GM19438 (cell line): ENCODE results near the gene PARD3B.

Experiments
- ATAC-seq: cut with Tn5 transposase; IDR thresholded peaks from one replicate; pipeline ENCODE4 v1.9.1; 2021; ENCODE audit warnings: low read depth; ENCODE audit not compliant: unreplicated experiment

The PARD3B gene

DNA sequence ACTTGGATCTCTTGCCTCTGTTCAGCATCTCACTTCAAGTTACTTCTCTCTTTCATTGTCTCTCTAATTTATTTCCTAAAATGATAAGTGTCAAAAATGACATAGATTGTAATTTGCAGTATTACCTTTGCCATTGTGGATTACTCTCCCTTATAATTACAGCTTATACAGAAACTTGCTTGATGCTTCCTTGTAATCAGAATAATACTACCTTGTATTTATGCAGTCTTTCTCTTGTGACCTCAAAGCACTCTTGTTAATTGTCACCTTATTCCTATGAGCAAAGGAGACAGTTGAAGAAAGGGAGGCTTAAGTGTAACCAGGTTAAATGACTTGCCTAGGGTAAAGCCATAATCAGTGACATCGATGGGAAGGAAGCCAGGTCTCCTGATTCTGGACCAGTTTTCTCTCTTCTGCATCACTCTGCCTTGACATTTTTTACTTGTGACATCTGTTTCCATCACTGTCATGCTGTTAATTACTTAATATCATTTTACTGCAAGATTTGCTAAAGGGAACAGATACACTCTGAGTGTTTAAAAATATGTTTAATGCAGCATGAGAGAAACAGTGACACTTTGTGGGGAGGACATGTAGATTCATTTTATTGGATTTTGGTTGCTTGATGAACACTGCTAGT, 388.6 kb downstream of the PARD3B start:
- ATAC-seq = no peak

DNA sequence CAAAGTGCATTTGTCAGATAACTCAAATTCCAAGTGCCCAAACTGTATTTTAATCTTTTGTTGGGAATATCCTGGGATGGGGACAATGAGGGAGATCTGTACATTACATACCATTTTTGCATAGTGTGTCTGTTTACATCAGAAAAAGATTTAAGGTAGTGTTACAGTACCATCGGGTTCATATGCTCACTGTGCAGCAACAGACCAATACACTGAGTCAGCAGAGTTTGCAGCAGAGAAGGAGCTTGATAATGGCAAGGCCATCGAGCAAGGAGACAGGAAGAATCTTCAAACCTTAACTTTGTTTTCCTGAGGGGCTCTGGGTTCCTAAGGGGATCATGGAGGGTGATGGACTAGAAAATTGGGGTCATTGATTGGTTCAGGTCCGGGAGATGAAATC, 399.7 kb downstream of the PARD3B start:
- no peak for ATAC-seq

DNA sequence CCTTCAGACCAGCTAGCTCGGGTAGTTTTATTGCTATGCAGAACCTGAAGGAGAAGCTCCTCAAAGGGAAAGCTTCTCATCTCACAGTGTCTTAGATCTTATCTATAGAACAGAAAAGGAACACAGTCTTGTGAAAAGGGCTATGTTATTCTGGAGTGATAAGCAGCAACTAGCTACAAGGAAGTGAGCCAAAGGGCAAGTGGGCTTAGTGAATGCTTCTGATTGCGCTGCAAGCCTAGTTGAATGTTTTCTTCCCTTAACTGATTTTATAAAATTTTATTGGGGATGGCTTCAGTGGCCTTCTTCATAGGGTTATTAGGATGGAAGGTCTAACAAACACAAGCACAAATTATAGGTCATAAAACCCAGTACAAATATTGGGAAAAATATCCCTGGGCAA, 400.1 kb downstream of the PARD3B start:
- no peak for ATAC-seq

DNA sequence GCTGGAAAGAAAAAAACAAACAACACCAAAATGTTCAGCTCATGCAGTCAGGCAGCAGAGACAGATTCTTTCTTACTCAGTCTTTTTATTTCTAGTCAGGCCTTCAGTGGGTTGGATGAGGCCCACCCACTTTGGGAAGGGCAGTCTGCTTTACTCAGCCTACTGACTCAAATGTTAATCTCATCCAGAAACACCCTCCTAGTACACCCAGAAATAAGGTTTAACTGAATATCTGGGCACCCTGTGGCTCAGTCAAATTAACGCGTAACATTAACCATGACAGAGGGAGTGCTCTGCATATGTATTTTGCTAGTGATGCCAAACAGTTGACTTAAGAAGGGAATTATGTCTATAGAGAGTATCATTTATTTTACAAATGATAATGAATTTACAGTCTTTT, 401.6 kb downstream of the PARD3B start:
- ATAC-seq = no peak

DNA sequence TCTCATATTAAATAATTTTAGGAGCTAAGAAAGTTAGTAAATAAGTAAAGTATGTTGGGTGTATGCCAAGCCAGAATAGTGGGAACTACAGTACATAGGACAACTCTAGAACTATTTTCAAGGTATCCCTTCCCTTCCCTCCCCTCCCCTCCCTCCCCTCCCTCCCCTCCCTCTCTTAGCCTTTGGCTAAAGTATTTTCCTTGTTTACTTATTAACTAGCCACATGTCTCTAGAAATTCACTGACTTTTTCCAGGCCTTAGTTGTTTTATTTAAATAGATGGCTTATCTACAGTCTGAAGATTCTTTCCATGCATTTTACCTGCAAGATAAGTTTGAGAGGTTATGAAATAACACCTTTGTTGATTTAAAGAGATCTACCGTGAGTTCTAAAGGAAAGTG, 402.1 kb downstream of the PARD3B start:
- ATAC-seq = no peak

DNA sequence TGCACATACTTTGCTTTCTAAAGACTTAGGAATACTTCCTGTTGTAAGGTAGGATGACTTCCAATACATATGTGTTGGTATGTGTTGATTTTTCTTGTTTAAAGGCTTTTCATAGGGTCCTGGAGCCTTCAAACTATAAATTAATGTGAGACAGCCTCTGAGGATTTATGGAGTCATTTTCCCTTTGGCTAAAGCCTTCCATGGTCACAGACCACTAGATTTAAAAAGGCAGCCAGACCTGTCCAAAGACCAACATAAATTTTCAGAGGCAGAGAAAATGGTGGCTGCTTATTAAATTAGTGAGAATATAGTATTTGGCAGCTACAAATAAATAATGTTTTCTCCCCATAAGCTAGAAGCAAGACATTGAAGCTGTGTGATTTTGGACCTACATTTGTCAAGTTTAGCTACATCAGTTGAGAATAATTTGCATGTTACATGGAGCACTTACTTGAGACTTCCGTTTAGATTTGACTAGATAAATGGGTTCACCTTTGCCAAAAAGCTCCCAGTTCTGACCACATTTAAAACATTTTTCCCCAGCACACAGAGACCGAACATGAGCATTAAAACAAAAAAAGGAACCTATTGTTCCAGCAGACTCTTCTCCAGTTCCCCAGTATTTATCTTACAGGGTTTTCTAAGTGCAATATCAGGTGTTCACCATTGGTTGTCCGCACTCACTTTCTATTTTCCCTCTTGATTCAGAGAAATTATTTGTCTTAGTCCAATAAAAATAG, 402.9 kb downstream of the PARD3B start:
- ATAC-seq = no peak

DNA sequence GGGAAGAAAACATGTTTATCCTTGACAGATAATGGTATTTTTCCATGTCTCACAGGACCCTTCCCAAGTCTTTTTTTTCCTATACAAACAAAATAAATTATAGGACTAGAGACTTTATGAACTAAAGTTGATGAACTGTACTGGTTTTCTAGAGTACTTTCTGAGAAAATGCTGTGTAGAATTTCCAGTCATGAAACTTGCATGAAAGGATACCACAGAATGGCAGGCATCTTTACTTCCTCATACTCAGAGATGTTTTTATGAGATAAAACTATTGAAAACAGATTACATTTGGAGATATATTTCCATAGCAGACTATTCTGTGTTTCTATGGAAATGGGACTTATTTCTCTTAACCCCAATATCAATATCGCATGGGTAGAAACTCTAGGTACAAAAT, 403.5 kb downstream of the PARD3B start:
- ATAC-seq = no peak

DNA sequence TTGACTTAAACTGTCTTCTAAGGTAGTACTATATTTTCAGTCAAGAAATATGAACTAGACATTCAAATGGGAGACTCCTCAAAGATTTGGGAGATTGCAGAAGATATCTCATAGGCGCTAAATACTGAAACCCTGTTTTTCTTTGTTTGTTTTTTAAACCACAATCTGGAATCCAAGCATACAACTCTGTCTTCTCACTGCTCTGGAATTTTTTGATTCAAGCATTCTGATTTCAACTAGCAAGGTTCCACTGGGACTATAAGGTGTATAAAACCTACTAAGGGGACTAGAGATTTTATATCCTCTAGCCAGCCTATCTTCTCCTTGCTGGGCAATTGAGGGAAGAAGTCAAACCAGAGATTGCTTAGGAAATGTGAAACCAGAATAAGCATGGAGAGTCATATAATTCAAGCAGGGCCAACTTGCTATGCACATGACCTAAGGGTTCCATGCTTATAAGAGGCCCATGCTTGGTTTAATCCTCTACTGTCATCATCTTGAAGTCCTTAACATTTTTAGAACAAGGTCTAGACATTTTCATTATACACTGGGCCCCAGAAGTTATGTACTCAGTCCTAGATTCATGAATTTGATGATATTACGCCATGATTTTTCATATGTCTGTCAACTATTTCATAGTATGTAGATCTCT, 405.5 kb downstream of the PARD3B start:
- ATAC-seq = no peak

DNA sequence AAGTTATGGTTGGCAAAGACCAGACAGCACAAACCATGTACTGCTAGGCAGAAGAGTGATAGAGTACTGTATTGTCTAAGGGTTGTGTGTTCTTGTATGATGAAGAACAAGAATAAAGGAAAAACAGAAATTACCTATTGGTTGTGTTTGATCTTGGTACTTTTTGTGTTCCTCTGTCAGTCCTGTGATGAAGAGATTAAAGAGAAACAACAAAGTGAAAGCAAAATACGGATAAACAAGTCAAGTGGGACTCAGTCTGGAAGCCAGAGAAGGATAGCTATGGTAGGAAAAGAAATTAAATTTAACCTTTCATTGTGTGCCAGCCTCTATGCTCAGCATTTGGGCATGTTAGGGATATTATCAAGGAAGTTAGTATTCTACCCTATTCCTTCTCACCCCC, 413.1 kb downstream of the PARD3B start:
- no peak for ATAC-seq

DNA sequence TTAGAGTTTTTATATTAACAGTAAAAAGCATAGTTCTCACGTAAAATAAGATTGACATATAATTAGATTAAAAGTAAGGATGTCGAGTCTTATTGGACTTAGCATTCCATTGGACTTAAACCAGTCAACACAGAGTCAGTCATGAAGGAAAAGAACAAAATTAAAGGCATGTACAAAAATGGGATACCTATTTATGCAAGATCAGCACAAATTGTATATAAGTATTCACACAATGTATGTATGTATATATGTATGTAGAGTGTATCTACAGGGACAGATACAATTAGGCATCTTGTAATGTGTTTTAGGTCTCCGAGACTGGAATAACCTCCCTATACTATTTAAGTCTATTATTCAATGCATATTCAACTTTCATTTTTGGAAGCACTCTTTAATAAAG, 419.1 kb downstream of the PARD3B start:
- ATAC-seq = no peak

DNA sequence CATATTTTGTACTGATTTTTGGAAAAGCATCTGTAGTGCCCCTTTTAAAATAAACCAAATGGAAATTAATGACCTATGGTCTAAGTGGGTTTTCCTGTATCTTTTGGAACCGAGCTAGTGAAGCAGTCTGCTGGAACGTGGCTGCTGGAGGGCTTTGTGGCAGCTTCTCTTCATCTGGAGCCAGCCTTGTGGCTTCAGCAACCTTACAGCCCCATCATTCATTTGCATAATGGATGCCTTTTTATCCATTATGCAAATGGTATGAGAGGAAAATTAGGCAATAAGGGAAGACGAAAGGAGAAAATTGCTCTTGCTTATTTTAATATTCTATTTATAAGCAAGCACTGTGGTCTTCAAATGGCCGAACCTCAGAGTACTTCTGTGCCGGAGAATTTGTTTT, 421.0 kb downstream of the PARD3B start:
- no peak for ATAC-seq

DNA sequence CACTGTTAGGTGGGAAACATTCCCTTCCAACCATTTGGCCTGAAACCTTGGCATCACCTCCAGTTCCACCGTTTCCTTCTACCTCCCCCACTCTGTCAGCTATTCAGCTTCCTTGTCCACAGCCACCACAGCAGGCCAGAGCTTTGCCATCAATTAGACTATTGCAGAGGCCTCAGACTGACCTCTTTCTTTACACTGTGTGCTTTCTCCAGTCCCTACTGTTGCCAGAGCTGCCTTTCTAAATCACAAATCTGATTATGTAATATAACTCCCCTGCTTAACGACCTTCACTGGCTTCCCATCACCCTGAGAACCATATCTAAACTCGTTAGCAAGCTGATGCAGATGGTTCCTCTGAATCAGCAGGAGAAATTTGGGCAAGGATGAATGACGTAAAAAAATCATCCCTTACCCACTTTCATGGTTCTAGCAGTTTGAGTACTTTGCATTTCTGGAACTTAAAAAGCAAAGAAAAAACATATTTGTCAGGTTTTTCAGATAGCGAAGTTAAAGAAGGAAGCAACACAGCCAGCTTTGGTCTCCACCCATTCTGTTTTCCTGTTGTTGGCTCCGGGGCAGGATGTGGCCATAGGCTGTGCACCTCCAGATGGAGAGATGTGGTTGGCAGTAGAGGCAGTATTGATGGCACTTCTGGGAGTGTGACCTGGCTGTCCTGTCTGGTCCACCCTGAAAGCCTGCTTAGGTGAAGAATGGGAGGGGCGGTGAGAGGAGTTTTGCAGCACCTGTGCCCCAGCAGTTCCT, 422.1 kb downstream of the PARD3B start:
- no peak for ATAC-seq

DNA sequence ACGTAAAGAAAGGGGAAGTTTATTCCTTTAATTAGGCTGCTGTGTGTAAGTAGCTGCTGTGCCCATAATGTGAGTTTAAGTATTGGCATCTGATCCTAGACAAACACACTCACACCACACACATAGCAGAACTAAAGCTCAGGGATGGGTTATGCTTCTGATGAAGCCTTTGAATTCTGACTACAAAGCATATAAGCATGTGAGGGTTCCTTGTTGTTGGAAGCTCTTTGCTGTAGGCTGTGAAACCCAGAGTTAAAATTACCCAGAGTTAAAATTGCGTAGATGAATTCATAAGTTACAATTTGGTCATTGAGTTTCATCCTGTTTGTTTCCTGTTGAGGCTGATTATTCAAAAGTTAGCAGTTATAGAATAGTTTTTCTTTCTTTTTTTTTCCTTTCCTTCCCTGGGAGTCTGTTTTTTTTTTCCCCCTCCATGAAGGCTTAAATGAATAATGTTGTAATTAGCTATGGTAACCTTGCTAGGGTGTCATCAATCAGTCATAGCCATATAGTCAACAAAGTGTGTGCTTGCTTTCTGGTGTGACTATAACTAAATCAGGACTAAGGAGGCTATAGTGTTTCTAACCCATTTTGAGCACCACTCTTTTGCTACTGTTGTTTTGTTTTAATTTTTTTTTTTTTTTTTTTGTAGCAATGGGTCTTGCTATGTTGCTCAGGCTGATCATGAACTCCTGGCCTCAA, 426.1 kb downstream of the PARD3B start:
- ATAC-seq = no peak

DNA sequence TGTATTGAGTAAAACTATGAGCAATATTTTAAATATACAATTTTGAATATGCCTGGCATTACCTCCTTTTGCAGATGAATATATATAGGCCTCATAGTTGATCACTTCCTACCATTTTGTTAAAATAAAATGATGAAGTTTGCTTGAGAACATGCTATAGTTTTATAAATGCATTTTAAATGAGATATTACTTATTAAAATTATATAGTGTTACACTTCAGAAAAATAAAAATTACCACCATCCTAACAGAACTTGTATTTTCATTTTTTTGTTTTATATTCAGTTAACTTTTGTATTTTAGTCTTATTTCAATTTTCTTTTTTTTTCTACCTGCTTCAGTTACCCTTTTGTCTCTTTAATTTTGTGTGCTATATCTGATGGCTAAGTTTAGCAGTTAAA, 426.9 kb downstream of the PARD3B start:
- no peak for ATAC-seq

DNA sequence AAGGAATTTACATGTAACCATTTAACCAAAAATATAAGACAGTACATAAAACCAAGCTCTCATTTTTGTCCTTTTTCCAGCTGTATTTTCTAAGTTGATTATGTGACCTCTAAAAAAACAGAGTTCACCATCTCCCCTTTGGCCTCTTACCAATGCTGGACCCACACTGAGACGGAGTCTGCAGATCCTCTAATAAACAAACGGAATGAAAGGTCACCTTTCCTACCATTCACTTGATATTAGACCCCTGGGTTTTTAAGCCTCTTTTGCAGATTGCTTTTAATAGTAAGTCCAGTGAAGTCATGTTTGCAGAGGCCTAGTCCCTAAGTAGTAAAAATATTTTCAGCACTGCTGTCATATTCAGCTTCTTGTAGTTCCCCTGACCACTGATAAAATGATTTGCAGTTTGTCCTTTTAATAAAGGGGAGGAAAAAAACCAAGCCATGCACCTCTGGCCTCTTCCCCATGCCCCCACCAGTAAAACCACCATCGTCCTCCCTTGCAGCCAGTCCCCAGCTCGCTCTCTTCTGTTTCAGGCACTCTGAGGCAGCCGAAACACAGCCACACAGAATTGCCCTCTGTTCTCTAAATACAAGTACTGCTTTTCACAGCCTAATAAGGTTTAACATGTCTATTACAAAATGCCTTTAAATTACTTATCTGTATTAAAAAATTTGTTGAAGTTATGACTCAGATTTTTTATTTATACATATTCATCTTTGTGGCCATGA, 427.5 kb downstream of the PARD3B start:
- no peak for ATAC-seq

DNA sequence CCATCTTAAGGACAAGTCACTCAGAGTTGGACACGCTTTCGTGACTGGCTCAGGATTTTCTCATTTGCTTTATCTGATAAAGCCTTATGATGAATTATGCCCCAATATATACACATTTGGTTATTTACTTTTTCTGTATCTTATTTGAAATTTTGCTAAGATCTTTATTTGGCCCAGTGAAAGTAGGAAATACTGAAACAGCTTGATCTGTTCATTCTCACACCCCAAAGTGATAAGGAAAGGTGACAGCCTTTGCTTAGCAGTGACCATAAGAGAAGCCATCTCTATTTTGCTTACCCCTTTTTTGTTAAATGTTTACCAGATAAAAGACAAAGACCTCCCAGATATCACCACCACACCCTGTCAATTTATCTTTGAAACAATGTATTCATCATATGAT, 428.3 kb downstream of the PARD3B start:
- ATAC-seq = no peak

DNA sequence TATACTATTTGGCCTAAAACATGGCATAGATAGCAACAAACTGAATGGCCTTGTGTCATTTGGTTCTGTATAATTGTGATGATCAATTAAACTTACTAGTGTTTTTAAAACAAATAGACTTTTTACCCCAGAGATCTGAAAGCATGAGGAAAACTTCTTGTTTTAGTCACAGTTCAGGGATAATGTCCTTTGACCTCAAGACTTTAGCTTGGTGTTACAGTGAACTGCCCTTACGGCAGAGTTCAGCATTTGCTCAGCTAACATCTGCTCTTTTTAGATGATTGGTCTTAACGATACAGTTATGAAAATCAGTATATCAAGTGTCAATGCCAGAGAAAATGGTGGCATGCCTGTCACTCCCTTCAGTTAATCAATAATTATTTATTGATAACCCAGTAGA, 429.2 kb downstream of the PARD3B start:
- ATAC-seq = no peak

DNA sequence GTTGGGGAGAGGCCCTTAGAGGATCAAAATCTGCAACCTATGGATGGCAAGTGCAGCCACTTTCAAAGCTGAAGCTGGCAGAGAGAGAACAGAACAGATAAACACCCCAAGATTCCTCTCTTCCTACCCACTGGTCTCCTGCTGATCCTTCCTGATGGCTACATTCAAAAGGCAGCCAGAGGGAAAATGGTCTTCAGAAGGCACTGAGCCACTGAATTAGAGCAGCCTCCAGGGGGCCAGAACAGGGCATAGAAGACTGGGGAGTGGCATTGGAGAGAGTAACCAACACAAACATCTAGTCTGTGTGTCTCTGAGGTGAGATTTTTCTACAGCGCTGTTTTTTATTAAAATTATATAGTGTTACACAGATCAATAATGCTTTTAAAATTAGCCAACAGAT, 432.6 kb downstream of the PARD3B start:
- no peak for ATAC-seq

DNA sequence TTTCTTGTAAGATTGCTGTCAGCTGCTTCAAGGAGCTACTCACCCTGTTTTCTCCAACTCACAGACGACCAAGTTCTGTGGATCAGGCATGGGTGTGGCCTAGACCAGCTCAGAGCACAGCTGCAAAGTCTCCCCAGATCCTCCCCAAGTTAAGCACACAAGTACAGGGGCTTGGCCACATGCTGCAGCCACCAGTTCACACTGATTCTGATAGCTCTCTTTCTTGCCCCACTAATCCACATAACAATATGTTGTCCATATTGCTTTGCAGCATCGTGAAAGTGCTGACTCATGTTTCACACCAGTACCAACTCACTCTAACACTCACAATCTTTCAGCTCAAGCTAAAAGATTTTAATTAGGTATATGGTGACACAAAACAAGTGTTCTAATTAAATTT, 437.0 kb downstream of the PARD3B start:
- no peak for ATAC-seq

DNA sequence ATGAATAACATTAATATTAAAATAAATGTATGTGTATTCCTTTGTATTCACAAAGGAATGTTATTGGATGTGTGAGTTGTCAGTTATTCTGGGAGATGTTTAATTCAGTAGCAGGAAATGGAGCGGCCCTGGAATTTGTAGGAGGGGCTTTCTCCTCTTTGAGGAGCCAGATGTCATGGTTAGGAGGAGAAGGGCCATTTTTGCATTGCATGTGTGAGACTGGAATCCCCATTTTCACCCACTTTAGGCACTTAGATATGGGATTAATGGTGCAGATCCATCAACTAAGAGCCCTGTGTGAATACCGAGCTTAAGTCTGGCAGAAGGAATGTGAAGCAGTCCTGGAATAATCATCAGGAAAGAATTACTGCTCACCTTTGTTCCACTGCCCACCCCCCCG, 439.2 kb downstream of the PARD3B start:
- no peak for ATAC-seq
